Heart left ventricle (tissue), 13 donors: ENCODE results near the gene LNX1.

Experiments
- POLR2A ChIP-seq, 2 donors: fragments of 450-650 bp; IDR thresholded peaks; one replicate each; pipeline ENCODE4 v1.6.1; 2017; ENCODE audit warnings: antibody characterized with exemption in 2 of 2, mild to moderate bottlenecking in 2 of 2, moderate library complexity in 2 of 2
- TF ChIP-seq, protein P1 (sequence below), 12 donors: fragments of 200-600 bp; sonication (generic) in 4 of 12; IDR thresholded peaks; one replicate each; pipeline versions ENCODE4 v1.5.0 to v1.8.0; 2018 to 2022; ENCODE audit warnings: antibody characterized with exemption in 12 of 12, mild to moderate bottlenecking in 5 of 12
- donor health status: ischemic (EF 13 %, LVEDD 7.1; RV severe dilation, severe dysfunction).
- donor health status: DM: no; HTN: yes; CAD: no.
- donor health status: DM: no; HTN: no; CAD: no.
- donor health status: ischemic (EF 25% LVEDD 6.9; RV normal size, moderate dysfunction).
- donor health status: ischemic (EF 25% LVEDD 5.7; RV mildly dilated, moderate dysfunction).
- donor health status: ischemic (EF 35%, LVEDD 5.7; RV mildly dilated, moderate dysfunction).
- donor health status: nonischemic (EF 11% LVEDD 7.7; RV severe dilation, severe dysfunction).
- donor health status: DM: yes; HTN: yes; CAD: no.
- donor health status: PGD.
- donor health status: ischemic (EF 29% LVEDD 5.4; RV normal size, mild dysfunction).
- donor health status: nonischemic (EF 23%, LVEDD 6.1; RV moderate dilation, normal function).

GRCh38 chr4:53450773-53451172 lies 140.5 kb downstream of the LNX1 start:
- TF ChIP-seq, protein P1, sequence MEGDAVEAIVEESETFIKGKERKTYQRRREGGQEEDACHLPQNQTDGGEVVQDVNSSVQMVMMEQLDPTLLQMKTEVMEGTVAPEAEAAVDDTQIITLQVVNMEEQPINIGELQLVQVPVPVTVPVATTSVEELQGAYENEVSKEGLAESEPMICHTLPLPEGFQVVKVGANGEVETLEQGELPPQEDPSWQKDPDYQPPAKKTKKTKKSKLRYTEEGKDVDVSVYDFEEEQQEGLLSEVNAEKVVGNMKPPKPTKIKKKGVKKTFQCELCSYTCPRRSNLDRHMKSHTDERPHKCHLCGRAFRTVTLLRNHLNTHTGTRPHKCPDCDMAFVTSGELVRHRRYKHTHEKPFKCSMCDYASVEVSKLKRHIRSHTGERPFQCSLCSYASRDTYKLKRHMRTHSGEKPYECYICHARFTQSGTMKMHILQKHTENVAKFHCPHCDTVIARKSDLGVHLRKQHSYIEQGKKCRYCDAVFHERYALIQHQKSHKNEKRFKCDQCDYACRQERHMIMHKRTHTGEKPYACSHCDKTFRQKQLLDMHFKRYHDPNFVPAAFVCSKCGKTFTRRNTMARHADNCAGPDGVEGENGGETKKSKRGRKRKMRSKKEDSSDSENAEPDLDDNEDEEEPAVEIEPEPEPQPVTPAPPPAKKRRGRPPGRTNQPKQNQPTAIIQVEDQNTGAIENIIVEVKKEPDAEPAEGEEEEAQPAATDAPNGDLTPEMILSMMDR (IDR thresholded peaks at IDR 0.05) = no peak
- no peak for TF ChIP-seq POLR2A (IDR thresholded peaks at IDR 0.05)
